Astrocyte (in vitro differentiated cells and primary cell): Measurements from ENCODE around the gene PSENEN. TPM values are rescaled to one million over a fixed set of nuclear protein-coding genes. Genes with fewer than 3 reads are reported as not detected.
"Not testable (repeated sequence)": the region's sequence is repeated elsewhere in the genome, so short reads cannot be mapped to it uniquely, and the experiment has no call there.

Experiments
- DNase-seq: peaks from one replicate; pipeline ENCODE4 v3.0.0-alpha.2; 2010; ENCODE audit warnings: low read depth
- FAIRE-seq: peaks from 2 replicates; lab custom pipeline; 2011; peaks lifted over from hg19 to GRCh38; lab: Jason Lieb, UNC
- H2AFZ ChIP-seq: 2 replicates; pipeline ENCODE4 v1.6.0; 2012; ENCODE audit warnings: low read depth, low read length, inconsistent platforms
- H3K27ac ChIP-seq: 2 replicates; pipeline ENCODE4 v1.5.1; 2011; ENCODE audit warnings: low read depth, low read length, inconsistent platforms
- H3K27me3 ChIP-seq: 2 replicates; pipeline ENCODE4 v1.6.0; 2011; ENCODE audit warnings: low read length, inconsistent platforms; ENCODE audit not compliant: insufficient read depth
- H3K36me3 ChIP-seq: 2 replicates; pipeline ENCODE4 v1.5.1; 2011; ENCODE audit warnings: low read length, inconsistent platforms; ENCODE audit not compliant: insufficient read depth
- H3K4me1 ChIP-seq: 2 replicates; pipeline ENCODE4 v1.5.1; 2011; ENCODE audit warnings: low read length, inconsistent platforms; ENCODE audit not compliant: insufficient read depth
- H3K4me2 ChIP-seq: 2 replicates; pipeline ENCODE4 v1.6.0; 2012; ENCODE audit warnings: low read length, inconsistent platforms
- H3K4me3 ChIP-seq: 2 replicates; pipeline ENCODE4 v1.5.1; 2011; ENCODE audit warnings: low read depth, mild to moderate bottlenecking, low read length, inconsistent platforms; ENCODE audit not compliant: insufficient read depth
- H3K79me2 ChIP-seq: 2 replicates; pipeline ENCODE4 v1.6.0; 2012; ENCODE audit warnings: mild to moderate bottlenecking, low read length, inconsistent platforms; ENCODE audit not compliant: insufficient read depth
- H3K9ac ChIP-seq: 2 replicates; pipeline ENCODE4 v1.6.0; 2012; ENCODE audit warnings: mild to moderate bottlenecking, low read length, inconsistent platforms
- H3K9me3 ChIP-seq: 2 replicates; pipeline ENCODE4 v1.5.1; 2012; ENCODE audit warnings: low read depth, mild to moderate bottlenecking, low read length, inconsistent platforms; ENCODE audit not compliant: insufficient read depth
- H4K20me1 ChIP-seq: 2 replicates; pipeline ENCODE4 v1.6.0; 2012; ENCODE audit warnings: low read length, inconsistent platforms; ENCODE audit not compliant: insufficient read depth
- H3K27ac Mint-ChIP-seq: one replicate; pipeline ENCODE4 v1.8.0; 2021; ENCODE audit warnings: mild to moderate bottlenecking, mixed read lengths; ENCODE audit not compliant: unreplicated experiment
- H3K27me3 Mint-ChIP-seq: one replicate; pipeline ENCODE4 v1.8.0; 2021; ENCODE audit warnings: low read depth, mixed read lengths; ENCODE audit not compliant: unreplicated experiment
- H3K36me3 Mint-ChIP-seq: one replicate; pipeline ENCODE4 v1.8.0; 2021; ENCODE audit warnings: low read depth, mixed read lengths; ENCODE audit not compliant: unreplicated experiment
- H3K4me1 Mint-ChIP-seq: one replicate; pipeline ENCODE4 v1.8.0; 2021; ENCODE audit warnings: low read depth, mixed read lengths; ENCODE audit not compliant: unreplicated experiment
- H3K4me3 Mint-ChIP-seq: one replicate; pipeline ENCODE4 v1.8.0; 2021; ENCODE audit warnings: mild to moderate bottlenecking, moderate library complexity, mixed read lengths; ENCODE audit not compliant: unreplicated experiment
- H3K9me3 Mint-ChIP-seq: one replicate; pipeline ENCODE4 v1.8.0; 2021; ENCODE audit warnings: mild to moderate bottlenecking, mixed read lengths; ENCODE audit not compliant: unreplicated experiment
- CTCF ChIP-seq: IDR thresholded peaks from 2 replicates; pipeline ENCODE4 v1.5.1; 2011; ENCODE audit warnings: low read depth, mild to moderate bottlenecking, inconsistent platforms, low read length, moderate library complexity; ENCODE audit not compliant: insufficient read depth
- EZH2 ChIP-seq: IDR thresholded peaks from 2 replicates; pipeline ENCODE4 v1.6.1; 2012; ENCODE audit warnings: mild to moderate bottlenecking, low read length, inconsistent platforms; ENCODE audit not compliant: insufficient read depth
- total RNA-seq: library from RNA; stranded (reverse); gene quantifications from 2 replicates; pipeline ENCODE4 v1.2.1, GENCODE V29; 2021

PSENEN gene
- total RNA-seq, 1 donor from 2014 or later, result 100 TPM

- peaks cover 35% of the 10 kb centered on the region for H3K79me2 ChIP-seq
- no peaks in the 10 kb centered on the region for H3K27me3 Mint-ChIP-seq
- H3K9me3 ChIP-seq, result no peaks in the 10 kb centered on the region
- no peak overlapping the region for H3K4me2 ChIP-seq
- FAIRE-seq (no peak), DNase-seq (no peak)
- H3K4me3 Mint-ChIP-seq, result no peak overlapping the region
- no peak overlapping the region for H2AFZ ChIP-seq
- H3K9ac ChIP-seq, result no peak overlapping the region
- H3K27ac Mint-ChIP-seq, result no peak overlapping the region
- TF ChIP-seq EZH2 (no peak), CTCF (no peak)
- peaks cover 29% of the 10 kb centered on the region for H3K36me3 ChIP-seq
- H3K4me1 ChIP-seq, result peaks cover 8% of the 10 kb centered on the region
- H3K36me3 Mint-ChIP-seq, result peaks cover 6% of the 10 kb centered on the region
- H3K4me3 ChIP-seq, result no peak overlapping the region
- H3K9me3 Mint-ChIP-seq, result no peaks in the 10 kb centered on the region
- H3K27me3 ChIP-seq, result no peaks in the 10 kb centered on the region
- peaks cover 4% of the 10 kb centered on the region for H3K4me1 Mint-ChIP-seq
- H4K20me1 ChIP-seq, result peaks cover 75% of the 10 kb centered on the region
- H3K27ac ChIP-seq, result no peak overlapping the region
These were observed 21.8 kb upstream of the PSENEN start for GRCh38 chr19:35723671-35724070.

- not testable (repeated sequence) for H3K27ac ChIP-seq, H3K27me3 Mint-ChIP-seq, H2AFZ ChIP-seq, H3K4me1 ChIP-seq, H3K9ac ChIP-seq, H3K9me3 ChIP-seq, H3K27ac Mint-ChIP-seq, H3K4me3 Mint-ChIP-seq, H3K27me3 ChIP-seq, H3K4me1 Mint-ChIP-seq, H3K4me3 ChIP-seq, DNase-seq, H3K36me3 Mint-ChIP-seq, H3K4me2 ChIP-seq, H3K9me3 Mint-ChIP-seq, FAIRE-seq
- peaks cover 75% of the 10 kb centered on the region for H4K20me1 ChIP-seq
- peaks cover 33% of the 10 kb centered on the region for H3K36me3 ChIP-seq
- H3K79me2 ChIP-seq, result peaks cover 31% of the 10 kb centered on the region
These were observed 21.3 kb upstream of the PSENEN start for GRCh38 chr19:35724132-35724531.

GRCh38 chr19:35724560-35724959, 20.9 kb upstream of the PSENEN start:
- no peaks in the 10 kb centered on the region for H3K4me1 ChIP-seq
- H4K20me1 ChIP-seq, result peaks cover 72% of the 10 kb centered on the region
- no peak overlapping the region for H2AFZ ChIP-seq
- peaks cover 26% of the 10 kb centered on the region for H3K79me2 ChIP-seq
- H3K27me3 Mint-ChIP-seq, result no peaks in the 10 kb centered on the region
- no peak overlapping the region for H3K4me2 ChIP-seq
- H3K27ac ChIP-seq, result no peak overlapping the region
- no peak for FAIRE-seq
- no peak for DNase-seq
- H3K36me3 ChIP-seq, result peaks cover 34% of the 10 kb centered on the region
- no peak for TF ChIP-seq CTCF
- TF ChIP-seq EZH2, result no peak
- H3K27me3 ChIP-seq, result no peaks in the 10 kb centered on the region
- no peak overlapping the region for H3K27ac Mint-ChIP-seq
- peaks cover 13% of the 10 kb centered on the region for H3K36me3 Mint-ChIP-seq
- no peak overlapping the region for H3K4me3 ChIP-seq
- H3K4me3 Mint-ChIP-seq, result no peak overlapping the region
- H3K9me3 ChIP-seq, result no peaks in the 10 kb centered on the region
- peaks cover under 1% of the 10 kb centered on the region for H3K4me1 Mint-ChIP-seq
- no peak overlapping the region for H3K9ac ChIP-seq
- no peaks in the 10 kb centered on the region for H3K9me3 Mint-ChIP-seq
